ENCODE data around the gene DPF3. TPM values are rescaled to one million over a fixed set of nuclear protein-coding genes. Genes with fewer than 3 reads are reported as not detected.

The DPF3 gene
- total RNA-seq: 3.4 and 3.7 TPM in 2 replicates
- 9.3 TPM for total RNA-seq (2013)
- 10.2 and 13.4 TPM in 2 replicates for polyA plus RNA-seq
- 17.1 and 22.5 TPM in 2 replicates for polyA minus RNA-seq

DNA sequence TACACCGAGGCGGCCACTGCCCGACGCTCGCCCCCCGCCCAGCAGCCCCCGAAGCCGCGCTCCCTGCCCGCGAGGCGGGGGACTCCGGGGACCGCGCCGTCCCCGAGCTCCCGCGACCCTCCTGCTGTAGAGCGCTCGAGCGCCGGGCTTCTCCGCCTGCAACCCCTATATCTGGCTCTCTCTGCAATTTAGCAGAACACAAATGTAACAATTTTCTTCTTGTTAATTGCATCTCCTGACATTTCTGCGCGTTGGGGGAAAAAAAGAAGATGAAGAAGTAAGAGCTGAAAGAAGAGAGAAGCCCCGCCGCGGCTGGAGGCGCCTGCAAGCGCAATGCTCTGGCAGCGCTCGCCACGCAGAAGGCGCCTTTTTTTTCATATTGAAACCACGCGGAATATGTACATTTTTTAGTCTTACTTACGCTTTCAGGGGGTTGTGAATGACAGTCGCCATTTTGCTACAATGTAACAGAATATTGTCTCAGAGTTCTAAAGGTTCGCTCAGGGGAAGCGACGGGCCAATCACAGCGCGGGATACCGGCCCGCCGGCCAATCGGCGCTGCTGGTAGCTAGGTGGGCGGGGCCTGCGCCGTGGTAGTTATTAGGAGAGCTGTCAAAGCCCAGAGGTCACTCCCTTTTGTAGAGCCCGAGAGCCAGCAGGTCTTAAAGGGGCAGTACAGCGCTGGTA is at the start of gene DPF3:
Gene DPF3, minus strand, starts transcription at position 466 of the 687 bp plus-strand sequence. Its CDS starts 13 bp downstream, at position 453.
- H3K9me3 ChIP-seq (ENCODE audit: control extremely low read depth in 1 of 3, control insufficient read depth in 2 of 3, insufficient read depth in 1 of 3, low read length in 2 of 3): no peaks in the 10 kb centered on the region
- ChIA-PET POLR2A (interaction anchor here (0.5 to 1.5 kb wide), 3 partner anchors 10 to 379 kb away, joined by 4 to 6 read pairs (median 5); no protein-coding TSS in a partner anchor), CTCF (interaction anchor here (0.5 to 5.7 kb wide), 10 partner anchors 10 to 380 kb away, joined by 3 to 68 read pairs (median 6); no protein-coding TSS in a partner anchor)
- peak; percentile 98 for ATAC-seq (ENCODE audit: low read depth)
- no peak for TF ChIP-seq EZH2 (IDR thresholded peaks at IDR 0.05; ENCODE audit: borderline replicate concordance, insufficient read depth, low read depth, low read length, poor library complexity, severe bottlenecking)
- peaks cover 17 to 25% of the 10 kb centered on the region in 2 donors for H3K4me1 ChIP-seq (ENCODE audit: control insufficient read depth in 2 of 2, insufficient read depth in 2 of 2, low read length in 2 of 2)
- H2AFZ ChIP-seq (ENCODE audit: insufficient read depth, low read depth, low read length, poor library complexity, severe bottlenecking): peak within 1 kb of the TSS; percentile 82
- H3K27me3 ChIP-seq (replicated peaks in 1 of 4; ENCODE audit: control extremely low read depth in 1 of 4, control insufficient read depth in 3 of 4, insufficient read depth in 4 of 4, low read length in 3 of 4): peaks cover 0 to 18% (median 5%) of the 10 kb centered on the region in 4 experiments
- peaks cover 41% of the 10 kb centered on the region for H3K79me2 ChIP-seq (ENCODE audit: control insufficient read depth, insufficient read depth, low read length)
- H3K36me3 ChIP-seq (replicated peaks in 1 of 2; ENCODE audit: control extremely low read depth in 1 of 2, control insufficient read depth in 1 of 2, extremely low read depth in 1 of 2, insufficient read depth in 2 of 2, low read length in 1 of 2): no peaks in the 10 kb centered on the region
- peak; percentile 94 for DNase-seq
- Mint-ChIP-seq H3K4me3 (peak within 1 kb of the TSS; percentile 92), H3K4me1 (peaks cover 33% of the 10 kb centered on the region), H3K27ac (peak within 1 kb of the TSS; percentile 70), H3K9me3 (ENCODE audit: insufficient read depth) (no peaks in the 10 kb centered on the region), H3K27me3 (peaks cover 6% of the 10 kb centered on the region)
- H3K4me2 ChIP-seq (replicated peaks; ENCODE audit: low read depth, low read length, poor library complexity, severe bottlenecking): peak within 1 kb of the TSS; percentile 84
- intact Hi-C loops (cut with micrococcal nuclease): loop anchor here (1.0 to 10.0 kb wide), 6 partner anchors 12 to 376 kb away; partner anchors contain the start of genes DCAF4 and ZFYVE1
- peaks cover 14% of the 10 kb centered on the region for H4K20me1 ChIP-seq (ENCODE audit: control insufficient read depth, insufficient read depth, low read length, poor library complexity, severe bottlenecking)
- H3K9ac ChIP-seq (ENCODE audit: low read length): peak within 1 kb of the TSS; percentile 69
- peak within 1 kb of the TSS; percentile 84 to 94 (median 89) for H3K4me3 ChIP-seq (ENCODE audit: control extremely low read depth in 1 of 5, extremely low read depth in 1 of 5, insufficient read depth in 1 of 5, low read depth in 2 of 5, low read length in 4 of 5)
- peak within 1 kb of the TSS in 1 of 2 donors; percentile 38 for H3K27ac ChIP-seq (ENCODE audit: low read length in 2 of 2)
- WGBS (ENCODE audit: insufficient coverage): under 1% methylated on average over 33 of the region's 54 CpGs

DNA sequence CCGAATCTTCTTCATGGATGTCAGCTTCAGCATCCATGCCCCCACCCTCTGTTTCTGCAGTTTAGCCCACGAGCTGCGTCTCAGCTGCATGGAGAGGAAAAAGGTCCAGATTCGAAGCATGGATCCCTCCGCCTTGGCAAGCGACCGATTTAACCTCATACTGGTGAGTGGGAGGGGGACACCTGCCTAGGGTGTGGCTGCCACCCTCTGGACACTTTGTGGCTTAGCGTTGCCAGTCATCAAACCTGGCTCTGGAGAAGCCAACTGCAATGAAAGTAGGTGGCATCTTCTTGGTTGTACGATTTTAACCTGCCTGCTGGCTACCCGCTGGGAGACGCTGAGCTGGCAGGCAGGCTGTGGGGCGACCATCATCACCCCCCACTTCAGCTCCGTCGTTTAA is 49.0 kb upstream of the DPF3 start:
- ChIA-PET CTCF (interaction anchor here (1.2 kb wide), 1 partner anchor 39 kb away, joined by 3 read pairs; no protein-coding TSS in a partner anchor), POLR2A (no interaction called here)
- Histone ChIP-seq H3K4me2 (replicated peaks; ENCODE audit: low read depth, low read length, poor library complexity, severe bottlenecking) (no peak overlapping the region), H3K79me2 (ENCODE audit: control insufficient read depth, insufficient read depth, low read length) (no peaks in the 10 kb centered on the region), H3K27me3 (replicated peaks in 1 of 4; ENCODE audit: control extremely low read depth in 1 of 4, control insufficient read depth in 3 of 4, insufficient read depth in 4 of 4, low read length in 3 of 4) (no peaks in the 10 kb centered on the region), H3K4me3 (ENCODE audit: control extremely low read depth in 1 of 5, extremely low read depth in 1 of 5, insufficient read depth in 1 of 5, low read depth in 2 of 5, low read length in 4 of 5) (no peak overlapping the region), H2AFZ (ENCODE audit: insufficient read depth, low read depth, low read length, poor library complexity, severe bottlenecking) (no peak overlapping the region), H3K4me1 (ENCODE audit: control insufficient read depth in 2 of 2, insufficient read depth in 2 of 2, low read length in 2 of 2) (no peaks in the 10 kb centered on the region), H3K36me3 (replicated peaks in 1 of 2; ENCODE audit: control extremely low read depth in 1 of 2, control insufficient read depth in 1 of 2, extremely low read depth in 1 of 2, insufficient read depth in 2 of 2, low read length in 1 of 2) (peaks cover 12 to 73% of the 10 kb centered on the region in 2 experiments), H4K20me1 (ENCODE audit: control insufficient read depth, insufficient read depth, low read length, poor library complexity, severe bottlenecking) (no peaks in the 10 kb centered on the region), H3K9ac (ENCODE audit: low read length) (no peak overlapping the region), H3K27ac (ENCODE audit: low read length in 2 of 2) (no peak overlapping the region), H3K9me3 (ENCODE audit: control extremely low read depth in 1 of 3, control insufficient read depth in 2 of 3, insufficient read depth in 1 of 3, low read length in 2 of 3) (no peaks in the 10 kb centered on the region)
- Mint-ChIP-seq H3K4me1 (no peaks in the 10 kb centered on the region), H3K9me3 (ENCODE audit: insufficient read depth) (no peaks in the 10 kb centered on the region), H3K27me3 (no peaks in the 10 kb centered on the region), H3K4me3 (no peak overlapping the region), H3K27ac (no peak overlapping the region)
- TF ChIP-seq EZH2 (IDR thresholded peaks at IDR 0.05; ENCODE audit: borderline replicate concordance, insufficient read depth, low read depth, low read length, poor library complexity, severe bottlenecking): no peak
- TF ChIP-seq, protein P1, sequence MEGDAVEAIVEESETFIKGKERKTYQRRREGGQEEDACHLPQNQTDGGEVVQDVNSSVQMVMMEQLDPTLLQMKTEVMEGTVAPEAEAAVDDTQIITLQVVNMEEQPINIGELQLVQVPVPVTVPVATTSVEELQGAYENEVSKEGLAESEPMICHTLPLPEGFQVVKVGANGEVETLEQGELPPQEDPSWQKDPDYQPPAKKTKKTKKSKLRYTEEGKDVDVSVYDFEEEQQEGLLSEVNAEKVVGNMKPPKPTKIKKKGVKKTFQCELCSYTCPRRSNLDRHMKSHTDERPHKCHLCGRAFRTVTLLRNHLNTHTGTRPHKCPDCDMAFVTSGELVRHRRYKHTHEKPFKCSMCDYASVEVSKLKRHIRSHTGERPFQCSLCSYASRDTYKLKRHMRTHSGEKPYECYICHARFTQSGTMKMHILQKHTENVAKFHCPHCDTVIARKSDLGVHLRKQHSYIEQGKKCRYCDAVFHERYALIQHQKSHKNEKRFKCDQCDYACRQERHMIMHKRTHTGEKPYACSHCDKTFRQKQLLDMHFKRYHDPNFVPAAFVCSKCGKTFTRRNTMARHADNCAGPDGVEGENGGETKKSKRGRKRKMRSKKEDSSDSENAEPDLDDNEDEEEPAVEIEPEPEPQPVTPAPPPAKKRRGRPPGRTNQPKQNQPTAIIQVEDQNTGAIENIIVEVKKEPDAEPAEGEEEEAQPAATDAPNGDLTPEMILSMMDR (IDR thresholded peaks at IDR 0.05): no peak
- DNase-seq (no peak), ATAC-seq (ENCODE audit: low read depth) (no peak)
- intact Hi-C loops (cut with micrococcal nuclease): no loop called here
- whole genome bisulfite sequencing (ENCODE audit: insufficient coverage): over 99% methylated on average over 11 of the region's 14 CpGs

Measured in B cell (primary cell).